Activated CD4-positive, CD25-positive, alpha-beta regulatory T cell treated with anti-CD3 and anti-CD28 coated beads, Interleukin-2, amount 50 U/mL, for 24 hours (primary cell): Measurements from ENCODE around the gene NECTIN1.
"Not testable (repeated sequence)": the region's sequence is repeated elsewhere in the genome, so short reads cannot be mapped to it uniquely, and the experiment has no call there.

Experiments
- ATAC-seq, 2 donors: fragments of 150-1000 bp; cut with Tn5 transposase; one replicate each; pipeline ENCODE4 v1.10.0; 2021; ENCODE audit warnings: mild to moderate bottlenecking in 1 of 2, moderate library complexity in 1 of 2

NECTIN1 gene

DNA sequence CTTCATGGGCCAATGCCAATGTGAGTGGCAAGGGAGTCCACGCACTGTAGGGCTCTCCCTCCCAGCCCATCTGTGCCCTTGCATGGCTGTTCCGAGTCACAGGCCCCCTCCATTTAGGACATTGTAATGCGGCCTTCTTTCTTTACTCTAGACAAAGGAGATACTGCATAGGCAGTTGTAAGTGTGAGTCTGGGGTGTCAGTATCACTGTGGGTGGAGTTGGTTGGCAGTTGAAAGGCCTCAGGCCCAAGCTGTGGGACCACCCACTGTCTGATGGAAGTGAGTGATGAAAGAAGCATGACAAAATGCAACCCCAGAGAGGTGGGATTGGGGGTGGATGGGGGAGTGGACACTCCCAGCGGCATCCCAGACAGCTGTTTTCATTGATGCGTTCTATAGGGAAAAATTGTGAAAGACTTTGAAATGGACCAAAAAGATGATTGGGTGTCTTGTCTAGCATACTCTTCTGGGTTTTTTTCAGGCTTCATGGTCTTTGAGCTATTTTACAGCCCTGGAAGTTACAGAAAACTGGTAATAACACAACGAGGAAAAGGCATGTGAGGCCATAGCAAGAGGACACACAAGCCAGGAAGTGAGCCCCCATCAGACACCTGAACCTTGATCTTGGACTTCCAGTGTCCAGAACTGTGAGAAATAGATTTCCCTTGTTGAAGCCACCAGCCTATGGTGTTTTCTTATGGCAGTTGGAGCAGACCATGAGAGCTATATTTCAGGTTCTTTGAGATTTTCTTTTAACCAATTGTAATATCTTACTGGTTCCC, 114.6 kb downstream of the NECTIN1 start:
- ATAC-seq, result no peak

DNA sequence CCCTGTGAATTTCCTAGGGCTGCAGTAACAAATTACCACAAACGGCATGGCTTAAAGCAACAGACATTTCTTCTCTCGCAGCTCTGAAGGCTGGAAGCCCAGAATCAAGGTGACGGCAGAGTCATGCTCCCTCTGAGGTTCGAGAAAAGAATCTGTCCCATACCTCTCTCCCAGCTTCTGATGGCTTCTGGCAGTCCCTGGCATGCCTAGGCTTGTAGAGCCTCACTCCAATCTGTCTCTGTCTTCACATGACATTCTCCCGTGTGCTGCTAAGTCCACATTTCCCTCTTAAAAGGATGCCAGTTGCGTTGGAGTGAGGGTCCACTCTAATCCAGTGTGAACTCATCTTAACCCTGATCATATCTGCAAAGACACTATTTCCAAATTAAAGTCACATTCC, 116.2 kb downstream of the NECTIN1 start:
- ATAC-seq, result no peak

- no peak for ATAC-seq
These were observed 118.1 kb downstream of the NECTIN1 start for GRCh38 chr11:119610836-119611426.

DNA sequence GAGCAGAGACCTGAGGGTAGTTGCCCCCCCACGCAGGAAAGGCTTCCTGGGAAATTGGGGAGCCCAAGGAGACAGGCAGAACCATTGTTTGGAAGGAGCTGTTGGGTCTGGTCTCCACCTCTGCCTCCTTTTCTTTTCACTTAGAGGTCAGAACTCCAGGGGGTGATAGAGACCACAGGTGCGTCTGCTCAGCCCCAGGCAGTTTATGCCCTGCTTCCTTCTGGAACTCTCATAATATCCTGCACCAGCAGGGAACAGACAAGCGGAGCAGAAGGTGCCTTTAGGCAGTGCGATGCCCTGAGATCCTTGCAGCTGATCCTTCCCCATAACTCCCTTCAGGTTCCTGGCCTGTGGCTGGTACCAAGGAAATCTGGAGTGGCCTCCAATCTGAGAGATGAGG, 120.2 kb downstream of the NECTIN1 start:
- no peak for ATAC-seq

- ATAC-seq, result no peak
These were observed 120.8 kb downstream of the NECTIN1 start for GRCh38 chr11:119608201-119608600.

GRCh38 chr11:119607726-119608125, 121.3 kb downstream of the NECTIN1 start:
- no peak for ATAC-seq

- ATAC-seq, result no peak
These were observed 123.8 kb downstream of the NECTIN1 start for GRCh38 chr11:119605137-119605665.

- no peak for ATAC-seq
These were observed 126.1 kb downstream of the NECTIN1 start for GRCh38 chr11:119602745-119603373.

DNA sequence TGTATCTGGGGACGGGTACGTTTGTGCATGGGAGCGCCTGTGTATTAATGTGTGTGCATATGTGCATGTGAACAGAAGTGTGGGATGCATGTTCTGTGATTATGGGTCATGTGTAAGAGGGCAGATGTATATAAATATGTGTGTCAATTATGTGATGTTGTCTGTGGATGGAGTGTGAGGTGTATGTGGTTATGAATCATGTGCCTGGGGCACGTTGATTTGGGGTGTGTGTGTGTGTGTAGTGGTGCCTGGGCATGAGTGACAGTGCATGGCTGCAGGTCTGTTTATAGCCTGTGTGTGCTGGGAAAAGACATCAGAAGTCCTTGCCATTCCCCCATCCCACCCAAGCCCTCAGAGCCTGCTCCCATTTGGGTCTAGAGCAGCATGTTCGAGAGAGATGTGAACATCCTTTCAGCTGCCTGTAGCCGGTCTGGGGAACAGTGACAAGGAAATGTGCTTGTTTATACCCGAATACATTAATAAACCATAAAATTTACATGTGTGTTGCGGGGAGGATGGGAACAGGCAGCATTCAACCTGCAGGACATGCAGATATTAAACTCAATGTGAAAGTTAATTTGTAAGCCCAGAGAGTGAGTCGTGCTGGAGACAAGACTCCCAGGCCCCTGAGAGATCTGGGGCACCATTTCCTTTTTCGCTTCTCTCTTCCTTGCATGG, 129.0 kb downstream of the NECTIN1 start:
- no peak for ATAC-seq

GRCh38 chr11:119595941-119596340, 133.1 kb downstream of the NECTIN1 start:
- ATAC-seq, result not testable (repeated sequence)

- no peak for ATAC-seq
These were observed 134.3 kb downstream of the NECTIN1 start for GRCh38 chr11:119594639-119595249.

- ATAC-seq, result no peak
These were observed 135.7 kb downstream of the NECTIN1 start for GRCh38 chr11:119593346-119593745.

- no peak for ATAC-seq
These were observed 136.4 kb downstream of the NECTIN1 start for GRCh38 chr11:119592642-119593041.

GRCh38 chr11:119591836-119592310, 137.1 kb downstream of the NECTIN1 start:
- no peak for ATAC-seq

GRCh38 chr11:119590651-119591351, 138.2 kb downstream of the NECTIN1 start:
- no peak for ATAC-seq

DNA sequence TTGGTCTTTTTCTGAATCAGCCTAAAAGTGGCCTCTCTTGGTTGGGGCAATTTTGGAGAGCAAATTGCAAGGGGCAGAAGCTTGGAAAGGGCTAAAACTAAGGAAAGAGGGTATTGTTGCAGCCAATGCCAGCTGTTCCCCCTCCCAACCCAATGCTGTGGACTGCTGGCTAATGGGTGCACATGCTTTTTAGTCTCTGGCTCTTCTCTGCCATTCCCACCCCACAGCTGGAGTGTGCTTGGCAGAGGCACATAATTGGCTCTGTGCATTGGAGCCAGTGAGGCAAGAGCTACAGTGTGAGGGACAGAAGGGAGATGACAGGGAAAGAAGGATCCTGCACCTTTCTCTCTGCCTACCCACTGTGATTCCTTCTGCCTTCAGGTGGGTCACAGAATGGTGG, 140.0 kb downstream of the NECTIN1 start:
- ATAC-seq, result no peak
